Measurements from ENCODE around the gene E4F1. TPM values are rescaled to one million over a fixed set of nuclear protein-coding genes. Genes with fewer than 3 reads are reported as not detected.

Gene E4F1
- total and polyA plus RNA-seq, 2 donors (not counting 3 experiments of a cell fraction or from before 2014, with no cell fraction given) = 28.6 to 32.7 TPM

DNA sequence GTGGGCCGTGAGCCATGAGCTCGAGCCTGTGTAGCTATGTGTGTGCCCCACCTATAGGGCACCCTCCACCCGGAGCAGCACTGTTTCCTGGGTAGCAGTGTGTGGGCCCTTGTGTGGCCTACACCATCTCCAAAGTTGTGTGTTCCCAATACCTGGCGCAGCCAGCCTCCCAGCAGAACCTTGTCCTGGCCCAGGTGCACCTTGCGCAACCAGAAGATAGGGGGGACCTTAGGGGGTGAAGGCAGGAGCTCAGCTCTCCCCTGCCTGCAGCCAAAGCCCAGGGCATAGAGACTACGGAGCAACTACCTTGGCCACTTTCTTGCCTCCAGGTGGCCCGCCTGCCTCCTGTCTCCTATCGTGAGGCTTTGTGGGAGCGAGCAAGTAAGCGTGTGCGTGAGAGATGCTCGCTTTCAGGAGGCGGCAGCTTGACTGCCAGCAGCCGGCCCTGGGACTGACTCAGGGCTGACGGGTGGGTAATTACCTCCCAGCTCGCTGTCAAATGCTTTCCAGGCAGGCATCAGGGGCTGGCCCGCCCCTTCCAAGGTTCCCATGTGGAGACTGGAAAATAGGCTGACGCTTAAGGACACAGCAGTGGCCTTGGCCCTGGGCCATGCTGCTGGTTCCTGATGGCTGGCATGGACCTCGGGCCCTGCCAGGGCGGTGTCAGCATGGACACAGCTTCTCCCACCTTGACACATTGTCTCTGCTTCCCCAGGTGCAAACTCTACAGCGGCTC lies 48.8 kb upstream of the E4F1 start:
- FAIRE-seq = no peak

More for the DNA sequence above, 48.8 kb upstream of the E4F1 start:
- ChIA-PET POLR2A (interaction anchor here (1.0 kb wide), 1 partner anchor 19 kb away, joined by 5 read pairs; the partner anchor contains the start of gene TRAF7), CTCF (interaction anchor here (1.2 kb wide), 1 partner anchor 15 kb away, joined by 3 read pairs; no protein-coding TSS in a partner anchor)
- H3K4me3 ChIP-seq (replicated peaks in 1 of 3; ENCODE audit: insufficient read depth in 1 of 3, low read depth in 1 of 3, low read length in 3 of 3) = no peak overlapping the region
- no peaks in the 10 kb centered on the region for H3K27me3 ChIP-seq (ENCODE audit: control insufficient read depth in 2 of 2, insufficient read depth in 2 of 2, low read length in 2 of 2)
- H3K9me3 ChIP-seq (replicated peaks; ENCODE audit: control insufficient read depth, insufficient read depth, low read length) = no peaks in the 10 kb centered on the region
- no peaks in the 10 kb centered on the region for H4K20me1 ChIP-seq (replicated peaks; ENCODE audit: control insufficient read depth, extremely low read depth, insufficient read depth, low read length)
- peaks cover 35% of the 10 kb centered on the region for H3K79me2 ChIP-seq (ENCODE audit: control insufficient read depth, insufficient read depth, low read length)
- peaks cover 23 to 46% of the 10 kb centered on the region in 2 experiments for H3K36me3 ChIP-seq (ENCODE audit: control insufficient read depth in 2 of 2, extremely low read depth in 1 of 2, insufficient read depth in 2 of 2, low read length in 2 of 2)
- no TSS peak for BruUV-seq (replicated peaks)
- H3K9me1 ChIP-seq (replicated peaks; ENCODE audit: control insufficient read depth, extremely low read depth, insufficient read depth, low read length) = no peaks in the 10 kb centered on the region
- dilution Hi-C loops (cut with MboI; ENCODE audit: extremely low pct_ligation_motif_present, low sequenced_read_pairs) = loop anchor here (25.0 kb wide), 1 partner anchor 137 kb away; the partner anchor contains the start of genes NHERF2, NTHL1 and TSC2
- H3K9ac ChIP-seq (replicated peaks; ENCODE audit: extremely low read depth, insufficient read depth, low read length) = no peak overlapping the region
- no peak overlapping the region for H3K4me2 ChIP-seq (ENCODE audit: insufficient read depth, low read length)
- H3K27ac ChIP-seq (ENCODE audit: insufficient read depth, low read depth, low read length) = no peak overlapping the region
- no peak for DNase-seq (ENCODE audit: low read depth, low spot score)
- TF ChIP-seq FOS (IDR thresholded peaks at IDR 0.05; ENCODE audit: borderline replicate concordance, insufficient read depth, low read length) (no peak), MYC (IDR thresholded peaks at IDR 0.05; ENCODE audit: low read depth, low read length) (no peak), POLR2A (IDR thresholded peaks at IDR 0.05; ENCODE audit: low read depth, low read length) (no peak), EZH2 (IDR thresholded peaks at IDR 0.05; ENCODE audit: borderline replicate concordance, low read depth, low read length, severe bottlenecking) (no peak), GATA2 (IDR thresholded peaks at IDR 0.05; ENCODE audit: insufficient read depth, insufficient read length, low read depth, low read length) (no peak), POLR2AphosphoS5 (IDR thresholded peaks at IDR 0.05; ENCODE audit: insufficient read depth, low read depth, low read length) (no peak), JUN (IDR thresholded peaks at IDR 0.05; ENCODE audit: borderline replicate concordance, insufficient read depth, insufficient read length, low read depth) (no peak), CTCF (IDR thresholded peaks at IDR 0.05; ENCODE audit: extremely low read depth in 1 of 2, insufficient read depth in 1 of 2, low read depth in 1 of 2, low read length in 2 of 2) (no peak)
- TF ChIP-seq, protein P1, sequence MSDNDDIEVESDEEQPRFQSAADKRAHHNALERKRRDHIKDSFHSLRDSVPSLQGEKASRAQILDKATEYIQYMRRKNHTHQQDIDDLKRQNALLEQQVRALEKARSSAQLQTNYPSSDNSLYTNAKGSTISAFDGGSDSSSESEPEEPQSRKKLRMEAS (IDR thresholded peaks at IDR 0.05; ENCODE audit: insufficient read depth, insufficient read length) = no peak
- intact Hi-C loops (cut with micrococcal nuclease) = no loop called here
- peaks cover 18% of the 10 kb centered on the region for H3K4me1 ChIP-seq (ENCODE audit: control insufficient read depth, extremely low read depth, insufficient read depth, low read length)
- no peak overlapping the region for H2AFZ ChIP-seq (ENCODE audit: low read depth, low read length)

Data from endothelial cell of umbilical vein (primary cell).